C4-2B (cell line): ENCODE measurements around the gene NFASC.

Source experiments
- H3K27ac ChIP-seq: fragments of 450-650 bp; 2 replicates; pipeline ENCODE4 v1.5.1; 2017
- CTCF ChIP-seq: fragments of 450-650 bp; conservative IDR thresholded peaks from 2 replicates; pipeline ENCODE4 v1.5.1; 2017; ENCODE audit warnings: mild to moderate bottlenecking
- ZFX ChIP-seq: fragments of 450-650 bp; IDR thresholded peaks from 2 replicates; pipeline ENCODE4 v1.6.1; 2017

The NFASC gene

GRCh38 chr1:205061227-205061626 lies 190.6 kb downstream of the NFASC start:
- no peak for TF ChIP-seq ZFX
- no peak for TF ChIP-seq CTCF
- H3K27ac ChIP-seq: no peak overlapping the region

- TF ChIP-seq CTCF: peak; percentile 94
- no peak for TF ChIP-seq ZFX
- H3K27ac ChIP-seq: no peak overlapping the region
These were observed 191.0 kb downstream of the NFASC start for GRCh38 chr1:205061665-205062069.

- TF ChIP-seq ZFX (no peak), CTCF (no peak)
- no peak overlapping the region for H3K27ac ChIP-seq
These were observed 191.7 kb downstream of the NFASC start for GRCh38 chr1:205062319-205062718.

- H3K27ac ChIP-seq: no peak overlapping the region
- TF ChIP-seq CTCF (no peak), ZFX (no peak)
These were observed 192.2 kb downstream of the NFASC start for GRCh38 chr1:205062895-205063294.

- H3K27ac ChIP-seq: no peak overlapping the region
- TF ChIP-seq ZFX (no peak), CTCF (no peak)
These were observed 193.6 kb downstream of the NFASC start for GRCh38 chr1:205064301-205064700.

GRCh38 chr1:205064741-205065316 lies 194.2 kb downstream of the NFASC start:
- TF ChIP-seq ZFX (no peak), CTCF (no peak)
- H3K27ac ChIP-seq: no peak overlapping the region

GRCh38 chr1:205065666-205066065 lies 195.0 kb downstream of the NFASC start:
- TF ChIP-seq CTCF (no peak), ZFX (no peak)
- no peak overlapping the region for H3K27ac ChIP-seq
